ENCODE results near the gene OMP.

Gene OMP

DNA sequence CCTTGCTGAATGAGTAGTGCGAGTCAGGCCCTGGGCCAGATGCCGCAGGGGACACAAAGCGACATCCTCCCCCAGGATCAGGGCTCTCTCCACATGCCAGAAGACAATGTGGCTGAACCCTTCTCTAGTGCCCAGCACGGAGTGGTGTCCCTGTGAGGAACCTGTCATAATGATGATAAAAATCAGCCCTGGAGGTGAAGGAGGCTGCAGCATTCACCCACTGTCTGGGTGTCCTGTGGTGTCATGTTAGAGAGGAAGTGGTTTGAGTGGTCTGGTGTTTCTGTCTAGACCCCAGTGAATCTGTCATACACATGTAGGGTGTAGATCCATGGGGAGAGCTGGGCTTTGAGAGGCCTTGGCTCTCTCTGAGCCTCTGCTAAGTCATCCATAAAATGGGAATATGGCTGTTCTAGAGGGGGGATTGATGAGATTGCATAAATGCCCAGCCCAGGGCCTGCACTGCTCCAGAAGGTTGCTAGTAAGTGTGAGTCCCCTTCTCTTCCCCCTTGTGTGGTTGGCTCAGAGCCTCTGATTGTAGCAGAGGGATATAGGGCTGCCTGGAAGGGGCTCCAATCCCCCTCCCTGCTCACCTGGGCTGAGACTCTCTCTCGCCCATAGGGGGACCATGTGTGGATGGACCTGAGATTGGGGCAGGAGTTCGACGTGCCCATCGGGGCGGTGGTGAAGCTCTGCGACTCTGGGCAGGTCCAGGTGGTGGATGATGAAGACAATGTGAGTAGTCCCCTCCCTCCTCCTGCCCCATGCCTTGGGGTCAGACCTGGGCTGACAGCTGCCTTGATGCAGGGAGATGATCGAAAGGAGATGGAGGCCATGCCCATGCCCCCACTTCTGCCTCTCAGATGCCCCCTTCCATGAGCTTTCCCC, 39.7 kb downstream of the OMP start:
- no peak for DNase-seq

DNA sequence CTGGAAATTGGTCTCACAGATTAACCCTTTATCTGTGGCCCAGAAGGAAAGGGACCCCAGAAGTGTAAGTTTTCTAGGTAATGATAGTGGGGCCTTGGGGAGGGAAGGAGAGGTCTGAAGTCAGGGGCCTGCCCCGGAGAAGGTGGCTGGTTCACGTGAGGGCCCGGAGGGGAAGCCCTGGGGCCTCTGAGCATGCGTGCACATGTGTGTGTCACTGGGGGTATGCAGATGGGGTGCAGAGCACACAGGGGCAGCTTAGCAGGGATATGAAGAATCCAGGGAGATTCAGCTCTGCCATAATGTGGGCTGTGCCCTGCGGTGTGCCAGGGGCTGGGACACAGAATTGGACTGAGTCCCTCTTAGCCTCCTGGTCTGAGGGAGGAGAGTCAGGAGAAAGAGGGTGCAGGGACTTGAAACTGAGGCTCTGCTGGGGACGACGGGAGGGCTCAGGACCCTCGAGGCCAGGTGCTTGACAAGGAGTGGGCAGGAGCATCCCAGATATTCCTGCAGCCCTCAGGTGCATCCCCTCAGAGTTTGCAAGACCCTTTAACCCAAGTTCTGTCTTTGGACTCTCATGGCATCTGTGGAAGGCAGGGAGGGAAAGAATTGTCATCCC, 40.9 kb downstream of the OMP start:
- DNase-seq = no peak

DNA sequence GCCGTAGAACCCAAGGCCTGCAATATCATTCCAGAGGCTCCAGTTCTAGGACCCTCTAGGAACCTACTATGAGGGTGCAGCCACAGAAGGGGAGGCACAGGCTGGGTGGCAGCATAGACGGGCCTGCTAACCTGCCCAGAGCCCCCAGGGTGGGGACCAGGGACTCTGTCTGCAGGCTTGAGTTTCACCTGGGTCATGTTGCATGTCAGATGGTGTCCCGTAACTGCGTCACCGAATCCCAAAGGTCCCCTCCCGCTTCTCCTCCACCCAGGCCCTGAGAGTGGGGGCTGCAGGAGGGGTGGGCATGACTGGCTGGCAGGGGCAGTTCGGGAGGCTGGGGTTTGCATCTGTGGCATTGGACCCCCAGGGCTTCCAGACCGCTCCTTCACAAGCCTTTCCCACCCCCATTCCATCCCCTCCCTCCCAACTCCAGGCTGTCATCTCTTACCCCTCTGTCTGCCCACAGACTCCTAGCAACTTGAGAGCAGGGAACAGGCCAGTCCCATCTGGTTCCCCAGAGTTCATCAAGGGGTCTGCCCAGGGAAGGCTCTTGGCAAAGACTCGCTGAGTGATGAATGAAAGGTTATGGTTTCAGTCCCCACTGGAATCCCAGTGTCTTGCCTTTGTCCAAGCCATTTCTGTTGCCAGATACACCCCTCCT, 41.7 kb downstream of the OMP start:
- no peak for DNase-seq

DNA sequence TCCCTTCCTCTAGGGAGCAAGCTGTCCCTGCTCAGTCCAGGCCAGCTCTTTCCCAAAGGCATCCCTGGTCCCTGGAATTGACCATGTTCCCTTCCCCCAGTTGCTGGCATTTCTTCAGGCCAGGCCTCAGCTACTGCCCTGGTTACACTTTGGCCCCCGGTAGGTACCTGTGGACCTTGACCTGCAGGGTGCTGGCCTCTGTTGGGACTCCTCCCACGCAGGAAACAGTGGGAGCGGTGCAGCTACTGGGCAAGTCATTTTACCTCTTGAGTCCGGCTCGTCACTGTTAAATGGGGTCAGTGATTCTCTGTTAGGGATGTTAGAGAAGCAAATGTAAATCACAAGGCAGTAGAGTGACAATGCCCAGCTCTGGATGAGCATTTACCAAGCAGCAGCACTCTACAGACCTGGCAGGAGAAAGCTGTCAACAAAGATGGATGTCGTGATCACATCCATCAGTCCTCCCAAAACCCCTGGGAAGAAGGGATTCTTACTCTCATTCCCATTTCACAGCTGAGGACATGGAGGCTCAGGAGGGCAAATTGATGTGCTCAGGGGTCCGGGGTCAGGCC, 42.3 kb downstream of the OMP start:
- no peak for DNase-seq

DNA sequence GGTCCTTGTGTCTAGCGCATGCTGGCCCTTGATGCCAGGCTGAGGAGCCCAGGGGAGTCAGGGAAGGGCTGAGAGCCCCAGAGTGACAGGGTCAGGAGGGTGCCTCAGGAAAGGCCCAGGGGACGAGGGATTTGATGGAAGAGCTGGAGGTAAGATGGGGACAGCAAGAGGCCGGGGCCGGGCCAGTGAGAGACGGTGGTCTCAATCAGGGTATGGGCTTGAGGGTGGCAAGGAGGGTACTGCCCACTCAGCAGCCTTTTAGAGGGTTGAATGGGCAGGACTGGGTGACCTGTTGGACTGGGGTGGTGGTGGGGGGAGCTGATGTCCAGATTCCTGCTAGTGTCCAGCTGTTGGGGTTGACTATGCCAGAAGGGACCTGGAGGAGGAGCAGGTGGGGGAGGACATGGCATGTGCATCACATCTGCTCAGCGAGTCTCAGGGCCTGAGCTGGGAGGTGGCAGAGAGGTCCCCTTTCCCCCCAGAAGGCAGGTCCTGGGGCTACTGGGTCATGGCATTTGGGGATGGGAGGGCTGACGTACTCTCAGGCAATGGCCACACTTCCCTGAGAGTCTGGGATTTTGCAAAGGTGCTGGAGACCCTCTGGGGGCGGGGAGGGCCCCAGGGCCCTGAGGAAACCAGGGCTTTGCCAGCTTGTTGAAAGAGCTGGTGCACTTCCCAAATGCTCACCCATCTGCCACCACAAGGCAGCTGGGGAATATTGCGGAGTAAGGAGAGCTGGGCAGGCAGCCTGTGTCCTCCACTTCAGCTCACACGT, 43.8 kb downstream of the OMP start:
- DNase-seq = no peak

DNA sequence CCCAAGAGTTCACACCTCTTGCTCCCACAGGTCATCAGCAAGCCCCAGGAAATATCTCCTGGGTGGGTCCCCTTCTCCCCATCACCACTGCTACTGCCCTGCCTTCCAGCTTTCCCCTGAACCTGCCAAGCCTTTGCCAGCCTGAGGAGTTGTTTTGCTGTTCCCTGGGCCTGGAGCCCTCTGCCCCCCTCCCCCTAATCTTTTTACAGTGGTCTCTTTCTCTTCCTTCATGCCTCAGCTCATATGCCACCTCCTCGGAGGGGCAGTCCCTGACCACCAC, 44.3 kb downstream of the OMP start:
- DNase-seq = no peak

GRCh38 chr11:77147668-77148321, 45.2 kb downstream of the OMP start:
- DNase-seq = peak; percentile 9

DNA sequence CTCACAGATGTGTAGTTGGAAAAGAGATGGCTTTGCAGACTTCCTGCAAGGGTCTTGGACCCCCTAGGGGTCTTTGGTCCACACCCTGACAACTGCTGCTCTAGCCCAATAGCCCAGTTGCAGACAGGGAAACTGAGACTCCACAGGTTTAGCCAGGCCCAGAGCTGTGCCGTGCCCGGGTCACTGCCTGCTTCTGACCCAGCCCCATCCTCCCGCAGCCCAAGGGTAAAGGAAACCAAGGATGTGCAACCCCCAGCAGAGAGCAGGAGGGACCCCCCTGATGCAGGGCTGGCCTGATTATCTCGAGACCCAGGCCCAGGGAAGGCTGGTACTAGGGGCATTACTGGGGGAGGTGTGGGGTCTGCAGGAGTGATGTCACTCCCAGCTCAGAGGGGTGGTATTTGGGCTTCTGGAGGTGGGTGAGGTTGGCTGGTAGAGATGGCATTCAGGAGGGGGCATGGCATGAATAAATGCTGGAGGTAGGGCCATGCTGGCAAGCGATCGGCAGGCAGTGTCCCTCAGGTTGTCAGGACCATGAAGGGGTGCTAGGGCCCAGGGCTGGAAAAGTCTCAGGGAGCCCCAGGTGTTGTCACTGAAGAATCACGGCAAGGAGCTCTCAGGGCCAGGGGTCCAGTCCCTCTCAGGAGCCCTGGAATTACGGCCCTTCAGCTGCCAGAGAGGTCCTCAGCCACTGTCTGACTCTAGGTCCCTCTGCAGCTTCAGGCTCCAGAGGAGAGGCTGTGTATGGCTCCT, 46.5 kb downstream of the OMP start:
- DNase-seq = no peak

DNA sequence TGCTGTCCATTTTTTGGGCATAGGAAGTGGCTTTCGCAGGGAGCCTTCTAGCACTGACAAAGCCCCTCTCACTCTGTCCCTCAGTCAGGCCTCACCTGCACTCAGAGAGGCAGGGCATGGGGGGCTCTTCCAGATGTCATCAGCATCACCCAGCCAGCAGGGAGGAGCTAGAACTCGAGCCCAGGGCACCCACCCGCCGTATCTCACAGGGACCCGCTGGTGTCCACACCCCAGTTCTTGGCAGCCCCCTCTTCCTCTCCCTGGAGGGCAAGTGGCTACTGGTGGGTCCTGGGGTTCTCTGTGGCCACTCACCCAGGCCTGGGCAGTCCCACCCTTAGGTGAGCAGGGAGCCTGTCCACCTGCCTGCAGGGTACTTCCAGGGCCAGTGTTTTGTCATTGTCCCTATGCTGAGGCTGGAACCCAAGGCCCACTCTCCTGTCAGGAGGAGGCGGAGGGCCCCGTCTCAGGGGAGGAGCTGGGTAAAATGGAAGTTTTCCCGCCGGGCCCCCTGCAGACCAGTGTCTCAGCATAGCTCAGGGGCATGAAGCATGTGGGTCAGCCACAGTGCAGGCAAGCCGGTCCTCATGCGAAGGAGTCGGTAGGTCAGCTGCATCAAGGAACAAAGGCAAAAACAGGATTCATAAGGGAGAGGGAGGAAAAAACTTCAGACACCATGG, 47.2 kb downstream of the OMP start:
- no peak for DNase-seq

DNA sequence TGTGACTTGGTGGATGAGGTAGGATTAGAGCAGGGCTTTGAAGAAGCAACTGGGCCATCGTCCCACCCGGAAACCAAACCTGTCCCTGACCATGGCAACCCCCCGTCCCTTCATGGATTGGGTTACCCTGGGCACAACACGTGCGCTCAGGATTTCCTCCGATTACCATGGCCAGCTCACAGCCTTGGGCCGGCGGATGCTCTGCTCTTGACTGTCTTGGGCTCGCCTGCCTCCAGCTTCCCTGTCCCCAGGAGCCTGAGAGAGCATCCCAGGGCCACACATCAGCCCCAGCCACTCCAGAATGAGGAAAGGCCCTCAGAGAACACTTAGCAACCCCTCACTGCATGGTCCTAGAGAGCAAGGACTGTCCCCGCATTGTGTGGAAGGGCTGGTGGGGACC, 48.2 kb downstream of the OMP start:
- no peak for DNase-seq

DNA sequence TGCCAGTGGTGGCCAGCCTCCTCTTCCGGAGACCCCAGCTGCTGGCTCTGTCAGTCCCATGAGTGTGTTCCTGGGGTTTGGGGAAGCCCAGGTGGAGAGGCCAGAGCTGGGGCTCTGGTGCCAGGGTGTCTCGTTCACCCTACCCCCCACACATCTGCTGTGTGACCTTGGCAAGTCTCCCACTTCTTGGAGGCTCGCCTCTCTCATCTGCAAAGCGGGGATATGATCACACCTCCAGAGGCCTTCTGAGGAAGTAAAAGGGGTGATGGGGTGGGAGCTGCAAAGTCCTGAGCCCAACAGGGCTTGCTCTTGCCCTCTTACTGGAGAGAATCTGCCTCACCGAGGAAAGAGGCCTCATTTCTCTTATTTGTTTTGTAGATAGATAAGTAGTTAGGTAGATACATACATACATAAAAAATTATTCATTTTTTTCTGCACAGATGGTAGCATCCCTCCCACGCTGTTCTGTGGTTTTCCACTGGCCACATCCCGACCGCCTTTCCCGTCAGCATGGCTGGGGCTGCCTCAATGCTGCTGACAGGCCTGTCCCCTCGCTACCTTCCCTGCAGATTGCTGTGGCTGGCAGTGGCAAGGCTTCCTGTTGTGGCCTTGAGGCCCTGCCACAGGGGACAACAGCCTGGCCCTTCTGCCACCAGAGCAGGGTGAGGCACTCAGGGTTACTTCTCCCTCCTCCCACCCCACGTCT, 49.3 kb downstream of the OMP start:
- peak; percentile 17 for DNase-seq

- DNase-seq = no peak
Observed at GRCh38 chr11:77152846-77153245, 50.2 kb downstream of the OMP start.
